Activated naive CD8-positive, alpha-beta T cell treated with anti-CD3 and anti-CD28 coated beads, Interleukin-2, amount 10 ng/mL, durations not matched to agents 7 days and 5 days (primary cell): ENCODE results near the gene RGS13. TPM values are rescaled to one million over a fixed set of nuclear protein-coding genes. Genes with fewer than 3 reads are reported as not detected.

Experiments used
- ATAC-seq: fragments of 150-1000 bp; cut with Tn5 transposase; one replicate; pipeline ENCODE4 v1.10.0; 2021; ENCODE audit warnings: low read depth, moderate library complexity
- POLR2A ChIA-PET: fragments of 350-600 bp; sonication (Branson Sonifier 250); formaldehyde crosslinking; loops from one replicate; lab custom pipeline; 2021; ENCODE audit warnings: antibody characterized with exemption; lab: Charles Lee
- DNase-seq: peaks from one replicate; pipeline ENCODE4 v3.0.0; 2021
- H3K27ac Mint-ChIP-seq: one replicate; pipeline ENCODE4 v1.8.0; 2022; ENCODE audit warnings: mild to moderate bottlenecking, mixed read lengths
- H3K27me3 Mint-ChIP-seq: one replicate; pipeline ENCODE4 v1.8.0; 2022; ENCODE audit warnings: mild to moderate bottlenecking, moderate library complexity, mixed read lengths
- H3K36me3 Mint-ChIP-seq: one replicate; pipeline ENCODE4 v1.8.0; 2021; ENCODE audit warnings: mild to moderate bottlenecking, mixed read lengths
- H3K4me1 Mint-ChIP-seq: one replicate; pipeline ENCODE4 v1.8.0; 2021; ENCODE audit warnings: mixed read lengths
- H3K4me3 Mint-ChIP-seq: one replicate; pipeline ENCODE4 v1.8.0; 2022; ENCODE audit warnings: mild to moderate bottlenecking, moderate library complexity, mixed read lengths
- H3K9me3 Mint-ChIP-seq: one replicate; pipeline ENCODE4 v1.8.0; 2021; ENCODE audit warnings: mixed read lengths
- total RNA-seq, 2 experiments: library from RNA; stranded (reverse); gene quantifications; one replicate each; pipeline ENCODE4 v1.2.3, GENCODE V29; 2021

RGS13 gene
- total RNA-seq, 2 experiments from 2014 or later: 0.08 TPM; not detected in 1

GRCh38 chr1:192604979-192605620 lies 30.8 kb upstream of the RGS13 start:
- Mint-ChIP-seq H3K27ac (no peak overlapping the region), H3K27me3 (peaks cover 2% of the 10 kb centered on the region), H3K9me3 (no peaks in the 10 kb centered on the region), H3K4me3 (no peak overlapping the region), H3K36me3 (no peaks in the 10 kb centered on the region), H3K4me1 (peaks cover 23% of the 10 kb centered on the region)
- ATAC-seq (no peak), DNase-seq (no peak)
- POLR2A ChIA-PET: no interaction called here

- DNase-seq: no peak
- H3K4me1 Mint-ChIP-seq: peaks cover 14% of the 10 kb centered on the region
- no peaks in the 10 kb centered on the region for H3K27me3 Mint-ChIP-seq
- peak overlapping the region; percentile 83 for H3K27ac Mint-ChIP-seq
- no peak overlapping the region for H3K4me3 Mint-ChIP-seq
- no peaks in the 10 kb centered on the region for H3K9me3 Mint-ChIP-seq
- no peaks in the 10 kb centered on the region for H3K36me3 Mint-ChIP-seq
- ATAC-seq: no peak
- POLR2A ChIA-PET: interaction anchor here (0.8 to 1.0 kb wide), 2 partner anchors 25 to 135 kb away, joined by 3 to 4 read pairs; no protein-coding TSS in a partner anchor
Measured at GRCh38 chr1:192608671-192609070, 27.3 kb upstream of the RGS13 start.

DNA sequence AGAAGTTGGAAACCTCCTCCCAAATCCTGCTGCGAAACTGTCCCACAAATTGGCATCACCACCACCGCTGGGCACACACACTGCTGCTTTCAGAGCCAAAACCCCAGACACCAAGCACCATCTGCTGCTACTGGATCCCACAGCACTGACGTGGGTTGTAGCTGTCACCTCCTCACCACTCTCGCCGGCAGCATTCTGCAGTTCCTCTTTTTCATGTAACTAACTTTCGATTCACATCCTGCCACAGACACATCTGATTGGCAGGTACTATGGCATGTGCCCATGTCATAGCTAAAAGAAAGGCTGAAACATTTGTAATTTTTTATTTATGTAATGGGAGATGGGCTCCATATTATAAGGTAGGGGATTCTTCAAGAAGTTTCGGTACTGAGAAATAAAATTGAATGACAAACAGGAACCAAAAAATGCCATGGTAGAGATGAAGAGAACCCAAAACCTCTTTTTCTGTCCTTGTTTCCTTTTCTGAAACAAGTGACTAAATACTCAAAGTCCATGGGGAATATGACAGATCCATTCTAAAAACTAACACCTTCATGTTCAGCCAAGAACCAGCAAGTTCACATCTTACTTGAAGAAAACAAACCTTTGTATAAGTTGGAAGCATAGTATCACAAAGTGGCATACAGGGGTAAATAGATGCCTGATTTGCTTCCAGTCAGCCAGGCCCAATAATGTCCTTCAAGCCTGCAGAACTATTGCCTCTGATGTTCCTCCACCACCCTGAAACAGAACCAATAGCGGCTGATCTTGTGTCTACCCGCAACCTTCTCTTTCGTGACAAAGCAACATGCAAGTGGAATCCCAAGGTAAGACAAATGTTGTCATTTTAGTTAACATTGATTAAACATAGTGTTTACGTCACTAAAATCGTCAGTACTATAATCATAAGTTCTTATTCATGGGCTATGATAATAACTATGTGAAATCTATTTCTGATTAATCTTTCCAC lies 26.6 kb upstream of the RGS13 start:
- H3K4me3 Mint-ChIP-seq: peak overlapping the region; percentile 75
- DNase-seq (peak; percentile 54), ATAC-seq (peak; percentile 99)
- H3K9me3 Mint-ChIP-seq: no peaks in the 10 kb centered on the region
- POLR2A ChIA-PET: interaction anchor here (0.6 to 1.0 kb wide), 3 partner anchors 26 to 135 kb away, joined by 3 to 4 read pairs (median 3); no protein-coding TSS in a partner anchor
- no peaks in the 10 kb centered on the region for H3K27me3 Mint-ChIP-seq
- no peaks in the 10 kb centered on the region for H3K36me3 Mint-ChIP-seq
- peaks cover 14% of the 10 kb centered on the region for H3K4me1 Mint-ChIP-seq
- H3K27ac Mint-ChIP-seq: peak overlapping the region; percentile 83

DNA sequence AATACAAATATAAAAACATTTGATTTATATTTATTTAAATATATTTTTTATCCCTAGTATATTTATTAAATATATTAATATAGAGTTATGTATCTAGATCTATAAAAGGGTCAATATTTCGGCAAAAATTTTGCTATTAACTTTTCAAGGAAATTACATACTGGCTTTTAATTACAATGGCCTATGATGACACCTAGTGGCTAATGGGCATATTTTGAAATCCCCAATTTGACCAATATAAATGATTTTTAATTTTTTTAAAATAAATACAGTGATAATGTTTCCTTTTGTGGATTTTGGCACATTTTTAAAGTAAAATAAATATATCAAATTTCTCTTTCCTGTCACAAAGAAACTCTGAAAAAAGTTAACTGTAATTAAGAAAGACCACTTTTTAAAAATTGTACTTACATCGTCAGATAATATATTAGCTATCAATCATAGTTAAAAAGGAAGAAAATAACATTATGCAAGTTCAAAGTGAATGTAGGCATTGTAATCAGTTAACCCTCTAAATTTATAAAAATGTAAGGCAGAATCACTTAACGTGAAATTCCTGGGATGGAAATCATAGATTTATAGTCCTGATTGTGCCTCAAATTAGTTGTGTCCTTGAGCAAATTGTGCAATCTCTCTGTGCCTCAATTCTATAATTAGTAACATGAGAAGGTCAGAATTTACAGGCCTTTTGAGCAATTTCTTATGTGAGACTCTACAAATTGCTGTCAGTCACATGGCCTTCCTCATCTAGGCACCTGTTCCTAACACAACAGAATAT lies 25.6 kb upstream of the RGS13 start:
- no peak for DNase-seq
- ATAC-seq: no peak
- no peaks in the 10 kb centered on the region for H3K36me3 Mint-ChIP-seq
- H3K4me1 Mint-ChIP-seq: peaks cover 14% of the 10 kb centered on the region
- no peak overlapping the region for H3K27ac Mint-ChIP-seq
- H3K27me3 Mint-ChIP-seq: no peaks in the 10 kb centered on the region
- POLR2A ChIA-PET: no interaction called here
- H3K4me3 Mint-ChIP-seq: no peak overlapping the region
- H3K9me3 Mint-ChIP-seq: no peaks in the 10 kb centered on the region

GRCh38 chr1:192615055-192615454 lies 20.9 kb upstream of the RGS13 start:
- POLR2A ChIA-PET: no interaction called here
- no peaks in the 10 kb centered on the region for H3K4me1 Mint-ChIP-seq

DNA sequence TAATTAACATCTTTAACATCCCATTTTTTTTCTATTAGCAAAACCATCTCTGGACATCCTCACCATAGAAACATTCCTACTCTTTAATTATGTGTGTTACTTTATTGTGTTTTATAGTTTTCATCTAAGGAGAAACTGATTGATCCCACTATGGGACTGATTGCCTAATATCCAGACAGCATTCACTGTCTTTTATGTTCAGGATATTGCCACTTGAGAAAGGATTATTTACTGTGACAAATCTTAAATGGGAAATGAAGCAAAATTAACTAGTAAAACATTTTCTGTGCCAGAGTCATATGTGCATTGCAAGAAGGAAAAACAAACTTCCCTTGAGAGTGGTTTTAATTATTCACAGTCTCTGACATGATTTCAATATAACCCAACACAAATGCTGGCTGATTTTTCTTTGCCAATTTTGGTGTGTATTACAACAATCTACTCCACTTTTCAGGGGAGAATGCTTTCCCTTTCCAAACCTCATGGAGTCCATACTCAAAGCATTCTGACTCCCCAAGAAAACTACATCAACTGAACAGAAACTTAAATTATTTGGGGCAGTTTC lies 15.8 kb upstream of the RGS13 start:
- no peak for DNase-seq
- H3K4me3 Mint-ChIP-seq: no peak overlapping the region
- POLR2A ChIA-PET: no interaction called here
- H3K36me3 Mint-ChIP-seq: no peaks in the 10 kb centered on the region
- H3K4me1 Mint-ChIP-seq: no peaks in the 10 kb centered on the region
- peaks cover 5% of the 10 kb centered on the region for H3K27me3 Mint-ChIP-seq
- no peak overlapping the region for H3K27ac Mint-ChIP-seq
- no peak for ATAC-seq
- peaks cover 3% of the 10 kb centered on the region for H3K9me3 Mint-ChIP-seq

More at GRCh38 chr1:192615055-192615454, 20.9 kb upstream of the RGS13 start:
- Mint-ChIP-seq H3K9me3 (no peaks in the 10 kb centered on the region), H3K27ac (no peak overlapping the region), H3K36me3 (no peaks in the 10 kb centered on the region), H3K4me3 (no peak overlapping the region), H3K27me3 (peaks cover 3% of the 10 kb centered on the region)
- ATAC-seq: no peak
- DNase-seq: no peak

DNA sequence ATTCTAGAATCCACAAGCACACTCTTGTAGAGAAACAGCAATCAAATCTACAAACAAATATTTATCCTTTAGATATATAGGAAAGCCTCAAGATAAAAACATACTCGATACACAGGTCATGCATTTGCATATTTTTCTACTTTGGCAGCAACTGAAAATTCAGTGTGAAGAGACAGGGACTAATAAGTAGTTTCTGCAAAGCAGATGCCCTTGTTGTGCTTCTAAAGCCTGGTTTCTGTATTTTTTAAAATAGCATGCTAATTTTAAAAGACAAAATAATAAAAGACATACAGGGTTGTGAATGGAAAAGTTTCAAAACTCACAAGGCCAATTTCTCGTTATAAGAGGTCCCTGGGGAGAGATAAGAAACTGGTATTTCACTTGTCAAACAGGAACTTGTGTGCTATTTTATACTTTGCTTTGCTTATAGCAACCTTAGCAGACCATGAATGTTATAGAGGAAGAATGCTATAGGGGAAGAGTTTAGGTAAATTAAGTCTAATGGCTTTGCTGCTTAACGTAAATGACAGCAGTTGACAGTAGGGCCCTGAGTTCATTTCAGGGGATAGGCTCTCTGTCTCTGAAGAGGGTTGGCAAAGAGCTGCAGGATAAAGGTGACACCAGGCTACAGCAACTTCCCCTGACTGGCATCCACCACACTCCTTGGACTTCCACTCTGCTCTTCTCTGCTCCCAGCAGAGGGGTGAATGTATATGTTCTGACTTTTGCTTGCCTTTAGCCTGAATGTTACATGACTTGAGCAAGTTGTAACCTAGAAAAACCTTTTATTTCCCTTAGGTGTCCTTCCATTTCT lies 9.4 kb upstream of the RGS13 start:
- peaks cover 2% of the 10 kb centered on the region for H3K9me3 Mint-ChIP-seq
- H3K4me3 Mint-ChIP-seq: no peak overlapping the region
- H3K36me3 Mint-ChIP-seq: no peaks in the 10 kb centered on the region
- peaks cover 5% of the 10 kb centered on the region for H3K27me3 Mint-ChIP-seq
- ATAC-seq (no peak), DNase-seq (no peak)
- POLR2A ChIA-PET: no interaction called here
- no peaks in the 10 kb centered on the region for H3K4me1 Mint-ChIP-seq
- H3K27ac Mint-ChIP-seq: no peak overlapping the region

DNA sequence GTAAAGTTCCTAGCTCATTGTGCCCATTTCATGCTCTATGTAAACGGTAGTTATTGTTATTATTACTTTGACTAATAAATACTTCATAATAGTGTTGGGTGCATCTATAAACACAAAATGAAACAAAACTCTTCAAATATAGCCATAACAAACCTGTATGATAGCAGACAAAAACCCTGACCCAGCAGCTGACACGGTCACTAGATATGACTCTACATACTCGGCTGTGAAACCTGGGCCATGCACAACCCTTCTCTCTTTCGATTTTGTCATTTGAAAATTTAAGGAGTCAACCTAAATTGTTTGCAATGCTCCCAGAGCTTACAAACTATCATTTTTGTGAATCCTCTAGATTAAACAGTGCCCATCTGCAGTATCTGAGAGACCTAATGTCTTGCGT lies 8.0 kb upstream of the RGS13 start:
- ATAC-seq (no peak), DNase-seq (no peak)
- POLR2A ChIA-PET: no interaction called here
- peaks cover 3% of the 10 kb centered on the region for H3K27me3 Mint-ChIP-seq
- H3K36me3 Mint-ChIP-seq: no peaks in the 10 kb centered on the region
- H3K4me1 Mint-ChIP-seq: no peaks in the 10 kb centered on the region
- no peak overlapping the region for H3K27ac Mint-ChIP-seq
- no peak overlapping the region for H3K4me3 Mint-ChIP-seq
- H3K9me3 Mint-ChIP-seq: no peaks in the 10 kb centered on the region

- Mint-ChIP-seq H3K4me3 (no peak overlapping the region), H3K9me3 (no peaks in the 10 kb centered on the region), H3K36me3 (no peaks in the 10 kb centered on the region), H3K4me1 (no peaks in the 10 kb centered on the region), H3K27ac (no peak overlapping the region), H3K27me3 (peaks cover 3% of the 10 kb centered on the region)
- DNase-seq: no peak
- POLR2A ChIA-PET: no interaction called here
- ATAC-seq: no peak
Measured at GRCh38 chr1:192628396-192629057, 7.4 kb upstream of the RGS13 start.

DNA sequence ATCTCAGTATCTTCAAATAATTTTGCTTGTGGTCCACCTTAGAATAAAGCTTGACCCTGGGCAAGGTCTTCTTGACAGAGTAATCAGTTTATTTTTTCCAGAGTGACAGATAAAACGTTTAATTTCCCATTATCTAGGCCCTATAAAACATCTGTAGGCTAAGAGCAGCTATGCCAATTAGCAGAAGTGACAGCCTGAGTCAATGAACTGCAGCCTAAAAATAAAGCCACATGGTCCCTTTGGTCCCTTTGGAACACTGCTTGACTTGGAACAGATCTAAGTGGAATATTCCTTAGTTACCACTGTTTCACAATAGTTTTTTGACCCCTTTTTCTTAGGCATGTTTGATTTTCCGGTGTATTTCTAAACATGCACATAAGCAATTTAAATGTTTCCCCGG lies 6.3 kb upstream of the RGS13 start:
- ATAC-seq (no peak), DNase-seq (no peak)
- no peaks in the 10 kb centered on the region for H3K4me1 Mint-ChIP-seq
- H3K36me3 Mint-ChIP-seq: no peaks in the 10 kb centered on the region
- no peaks in the 10 kb centered on the region for H3K9me3 Mint-ChIP-seq
- POLR2A ChIA-PET: no interaction called here
- H3K4me3 Mint-ChIP-seq: no peak overlapping the region
- H3K27me3 Mint-ChIP-seq: peaks cover 3% of the 10 kb centered on the region
- H3K27ac Mint-ChIP-seq: no peak overlapping the region

- ATAC-seq (no peak), DNase-seq (no peak)
- peaks cover 7% of the 10 kb centered on the region for H3K27me3 Mint-ChIP-seq
- no peak overlapping the region for H3K4me3 Mint-ChIP-seq
- no peaks in the 10 kb centered on the region for H3K36me3 Mint-ChIP-seq
- POLR2A ChIA-PET: no interaction called here
- no peaks in the 10 kb centered on the region for H3K4me1 Mint-ChIP-seq
- no peaks in the 10 kb centered on the region for H3K9me3 Mint-ChIP-seq
- H3K27ac Mint-ChIP-seq: no peak overlapping the region
Measured at GRCh38 chr1:192630521-192631287, 5.2 kb upstream of the RGS13 start.
